Measurements from ENCODE around the gene KIF2C.
"Not testable (repeated sequence)": the region's sequence is repeated elsewhere in the genome, so short reads cannot be mapped to it uniquely, and the experiment has no call there.

The KIF2C gene

GRCh38 chr1:44739307-44740178, at the start of gene KIF2C:
Gene KIF2C, plus strand, starts transcription at chr1:44739837. Its CDS starts 96 bp downstream, at chr1:44739933.
- Histone ChIP-seq H3K4me3 (ENCODE audit: low read depth in 1 of 2, low read length in 2 of 2) (peak within 1 kb of the TSS; percentile 80 to 87), H3K4me1 (ENCODE audit: control insufficient read depth in 1 of 2, insufficient read depth in 2 of 2, low read length in 2 of 2) (peaks cover 10 to 14% of the 10 kb centered on the region in 2 donors), H3K9ac (ENCODE audit: low read depth in 1 of 2, low read length in 2 of 2) (peak within 1 kb of the TSS; percentile 79 to 90), H3K9me3 (ENCODE audit: control insufficient read depth in 1 of 2, low read length in 2 of 2) (no peaks in the 10 kb centered on the region), H3K27me3 (ENCODE audit: control insufficient read depth in 1 of 2, insufficient read depth in 2 of 2, low read length in 2 of 2) (no peaks in the 10 kb centered on the region), H3K27ac (ENCODE audit: low read depth, low read length) (peak within 1 kb of the TSS; percentile 67), H3K36me3 (ENCODE audit: control insufficient read depth in 1 of 2, insufficient read depth in 2 of 2, low read length in 2 of 2) (peaks cover 0 to 4% of the 10 kb centered on the region in 2 donors)

DNA sequence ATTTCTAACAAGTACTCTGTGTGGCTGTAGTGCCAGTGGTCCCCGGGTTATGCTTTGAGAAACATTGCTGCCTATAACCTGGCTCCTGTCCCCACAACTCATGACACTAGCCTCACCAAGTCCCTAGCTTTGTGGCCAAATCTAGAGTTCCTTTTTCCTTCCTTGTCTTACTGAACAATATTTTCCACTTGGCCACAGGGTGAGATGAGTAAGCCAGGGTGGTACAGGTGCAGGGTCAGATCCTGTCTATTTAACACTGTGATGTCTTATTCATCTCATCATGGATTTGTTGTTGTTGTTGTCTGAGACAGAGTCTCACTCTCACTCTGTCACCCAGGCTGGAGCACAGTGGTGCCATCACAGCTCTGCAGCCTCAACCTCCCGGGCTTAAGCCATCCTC, 46.5 kb upstream of the KIF2C start:
- Histone ChIP-seq H3K9ac (ENCODE audit: low read depth in 1 of 2, low read length in 2 of 2) (no peak overlapping the region), H3K4me1 (ENCODE audit: control insufficient read depth in 1 of 2, insufficient read depth in 2 of 2, low read length in 2 of 2) (peaks cover 0 to 4% of the 10 kb centered on the region in 2 donors), H3K27me3 (ENCODE audit: control insufficient read depth in 1 of 2, insufficient read depth in 2 of 2, low read length in 2 of 2) (no peaks in the 10 kb centered on the region), H3K36me3 (ENCODE audit: control insufficient read depth in 1 of 2, insufficient read depth in 2 of 2, low read length in 2 of 2) (no peaks in the 10 kb centered on the region), H3K27ac (ENCODE audit: low read depth, low read length) (no peak overlapping the region), H3K4me3 (ENCODE audit: low read depth in 1 of 2, low read length in 2 of 2) (no peak overlapping the region), H3K9me3 (ENCODE audit: control insufficient read depth in 1 of 2, low read length in 2 of 2) (no peaks in the 10 kb centered on the region)

- no peaks in the 10 kb centered on the region for H3K9me3 ChIP-seq (ENCODE audit: control insufficient read depth in 1 of 2, low read length in 2 of 2)
- no peaks in the 10 kb centered on the region for H3K27me3 ChIP-seq (ENCODE audit: control insufficient read depth in 1 of 2, insufficient read depth in 2 of 2, low read length in 2 of 2)
- no peak overlapping the region for H3K4me3 ChIP-seq (ENCODE audit: low read depth in 1 of 2, low read length in 2 of 2)
- no peak overlapping the region for H3K9ac ChIP-seq (ENCODE audit: low read depth in 1 of 2, low read length in 2 of 2)
- peaks cover 0 to 2% of the 10 kb centered on the region in 2 donors for H3K4me1 ChIP-seq (ENCODE audit: control insufficient read depth in 1 of 2, insufficient read depth in 2 of 2, low read length in 2 of 2)
- H3K36me3 ChIP-seq (ENCODE audit: control insufficient read depth in 1 of 2, insufficient read depth in 2 of 2, low read length in 2 of 2): no peaks in the 10 kb centered on the region
- H3K27ac ChIP-seq (ENCODE audit: low read depth, low read length): no peak overlapping the region
Measured at GRCh38 chr1:44693900-44694299, 45.7 kb upstream of the KIF2C start.

- Histone ChIP-seq H3K4me1 (ENCODE audit: control insufficient read depth in 1 of 2, insufficient read depth in 2 of 2, low read length in 2 of 2) (no peaks in the 10 kb centered on the region), H3K36me3 (ENCODE audit: control insufficient read depth in 1 of 2, insufficient read depth in 2 of 2, low read length in 2 of 2) (no peaks in the 10 kb centered on the region), H3K4me3 (ENCODE audit: low read depth in 1 of 2, low read length in 2 of 2) (no peak overlapping the region), H3K27ac (ENCODE audit: low read depth, low read length) (no peak overlapping the region), H3K27me3 (ENCODE audit: control insufficient read depth in 1 of 2, insufficient read depth in 2 of 2, low read length in 2 of 2) (no peaks in the 10 kb centered on the region), H3K9me3 (ENCODE audit: control insufficient read depth in 1 of 2, low read length in 2 of 2) (no peaks in the 10 kb centered on the region), H3K9ac (ENCODE audit: low read depth in 1 of 2, low read length in 2 of 2) (no peak overlapping the region)
Measured at GRCh38 chr1:44694863-44695478, 44.7 kb upstream of the KIF2C start.

GRCh38 chr1:44695671-44696070, 44.0 kb upstream of the KIF2C start:
- H3K27me3 ChIP-seq (ENCODE audit: control insufficient read depth in 1 of 2, insufficient read depth in 2 of 2, low read length in 2 of 2): no peaks in the 10 kb centered on the region
- H3K36me3 ChIP-seq (ENCODE audit: control insufficient read depth in 1 of 2, insufficient read depth in 2 of 2, low read length in 2 of 2): no peaks in the 10 kb centered on the region
- no peaks in the 10 kb centered on the region for H3K9me3 ChIP-seq (ENCODE audit: control insufficient read depth in 1 of 2, low read length in 2 of 2)
- H3K27ac ChIP-seq (ENCODE audit: low read depth, low read length): no peak overlapping the region
- H3K9ac ChIP-seq (ENCODE audit: low read depth in 1 of 2, low read length in 2 of 2): no peak overlapping the region
- no peaks in the 10 kb centered on the region for H3K4me1 ChIP-seq (ENCODE audit: control insufficient read depth in 1 of 2, insufficient read depth in 2 of 2, low read length in 2 of 2)
- H3K4me3 ChIP-seq (ENCODE audit: low read depth in 1 of 2, low read length in 2 of 2): no peak overlapping the region

DNA sequence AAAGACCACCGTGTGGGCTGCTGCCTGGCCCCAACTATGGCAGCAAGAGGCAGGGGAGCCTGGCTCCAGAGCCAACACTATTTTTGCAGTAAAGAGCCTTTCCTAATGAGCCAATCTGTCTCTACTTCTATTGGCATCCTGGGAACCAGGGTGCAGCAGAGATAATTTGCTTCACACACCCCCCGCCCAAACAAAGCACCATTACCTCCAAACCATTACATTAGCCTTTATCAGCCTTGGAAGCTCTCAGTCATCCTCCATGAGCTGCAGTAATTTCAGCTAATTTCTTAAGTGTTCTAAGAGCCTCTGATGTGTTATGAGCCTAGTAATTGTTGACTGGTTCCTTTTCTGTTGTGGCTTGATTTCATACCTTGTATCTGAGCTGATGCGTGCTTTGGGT, 43.5 kb upstream of the KIF2C start:
- Histone ChIP-seq H3K9ac (ENCODE audit: low read depth in 1 of 2, low read length in 2 of 2) (no peak overlapping the region), H3K9me3 (ENCODE audit: control insufficient read depth in 1 of 2, low read length in 2 of 2) (no peaks in the 10 kb centered on the region), H3K27me3 (ENCODE audit: control insufficient read depth in 1 of 2, insufficient read depth in 2 of 2, low read length in 2 of 2) (no peaks in the 10 kb centered on the region)

DNA sequence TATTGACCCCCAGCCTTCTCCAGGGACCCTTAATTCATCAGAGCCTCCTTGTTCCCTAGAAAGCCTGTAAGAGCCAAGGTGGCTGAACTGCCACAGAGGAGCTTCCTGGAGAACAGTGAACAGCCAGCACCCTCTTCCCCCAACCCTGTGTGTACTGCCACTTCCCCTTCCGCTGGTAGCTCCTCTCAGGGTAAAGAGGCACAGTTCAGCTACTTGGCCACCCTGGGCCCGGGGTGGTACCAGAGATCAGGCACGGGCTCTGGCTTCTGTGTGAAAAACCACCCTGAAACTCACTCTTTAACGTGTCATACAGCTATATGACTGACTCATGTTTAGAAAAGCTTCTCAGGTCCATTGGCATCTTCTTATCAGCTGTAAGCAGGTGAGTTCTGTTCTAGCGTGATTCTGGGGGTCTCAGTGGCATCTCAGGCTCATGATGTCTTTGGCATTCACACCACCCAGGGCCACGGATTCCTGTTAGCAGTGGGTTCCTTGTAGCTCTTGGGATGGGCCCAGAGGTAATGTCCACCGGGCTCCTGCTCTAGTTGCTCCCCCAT, 42.8 kb upstream of the KIF2C start:
- no peak overlapping the region for H3K27ac ChIP-seq (ENCODE audit: low read depth, low read length)
- H3K36me3 ChIP-seq (ENCODE audit: control insufficient read depth in 1 of 2, insufficient read depth in 2 of 2, low read length in 2 of 2): no peaks in the 10 kb centered on the region
- H3K27me3 ChIP-seq (ENCODE audit: control insufficient read depth in 1 of 2, insufficient read depth in 2 of 2, low read length in 2 of 2): no peaks in the 10 kb centered on the region
- no peak overlapping the region for H3K4me3 ChIP-seq (ENCODE audit: low read depth in 1 of 2, low read length in 2 of 2)
- peaks cover 0 to 3% of the 10 kb centered on the region in 2 donors for H3K4me1 ChIP-seq (ENCODE audit: control insufficient read depth in 1 of 2, insufficient read depth in 2 of 2, low read length in 2 of 2)
- no peak overlapping the region for H3K9ac ChIP-seq (ENCODE audit: low read depth in 1 of 2, low read length in 2 of 2)
- H3K9me3 ChIP-seq (ENCODE audit: control insufficient read depth in 1 of 2, low read length in 2 of 2): no peaks in the 10 kb centered on the region

More for the DNA sequence above, 43.5 kb upstream of the KIF2C start:
- Histone ChIP-seq H3K4me3 (ENCODE audit: low read depth in 1 of 2, low read length in 2 of 2) (no peak overlapping the region), H3K4me1 (ENCODE audit: control insufficient read depth in 1 of 2, insufficient read depth in 2 of 2, low read length in 2 of 2) (no peaks in the 10 kb centered on the region), H3K36me3 (ENCODE audit: control insufficient read depth in 1 of 2, insufficient read depth in 2 of 2, low read length in 2 of 2) (no peaks in the 10 kb centered on the region), H3K27ac (ENCODE audit: low read depth, low read length) (no peak overlapping the region)

GRCh38 chr1:44698138-44698537, 41.5 kb upstream of the KIF2C start:
- Histone ChIP-seq H3K4me1 (ENCODE audit: control insufficient read depth in 1 of 2, insufficient read depth in 2 of 2, low read length in 2 of 2) (peaks cover 0 to 6% of the 10 kb centered on the region in 2 donors), H3K27ac (ENCODE audit: low read depth, low read length) (no peak overlapping the region), H3K4me3 (ENCODE audit: low read depth in 1 of 2, low read length in 2 of 2) (no peak overlapping the region), H3K9me3 (ENCODE audit: control insufficient read depth in 1 of 2, low read length in 2 of 2) (no peaks in the 10 kb centered on the region), H3K9ac (ENCODE audit: low read depth in 1 of 2, low read length in 2 of 2) (no peak overlapping the region), H3K36me3 (ENCODE audit: control insufficient read depth in 1 of 2, insufficient read depth in 2 of 2, low read length in 2 of 2) (no peaks in the 10 kb centered on the region), H3K27me3 (ENCODE audit: control insufficient read depth in 1 of 2, insufficient read depth in 2 of 2, low read length in 2 of 2) (no peaks in the 10 kb centered on the region)

DNA sequence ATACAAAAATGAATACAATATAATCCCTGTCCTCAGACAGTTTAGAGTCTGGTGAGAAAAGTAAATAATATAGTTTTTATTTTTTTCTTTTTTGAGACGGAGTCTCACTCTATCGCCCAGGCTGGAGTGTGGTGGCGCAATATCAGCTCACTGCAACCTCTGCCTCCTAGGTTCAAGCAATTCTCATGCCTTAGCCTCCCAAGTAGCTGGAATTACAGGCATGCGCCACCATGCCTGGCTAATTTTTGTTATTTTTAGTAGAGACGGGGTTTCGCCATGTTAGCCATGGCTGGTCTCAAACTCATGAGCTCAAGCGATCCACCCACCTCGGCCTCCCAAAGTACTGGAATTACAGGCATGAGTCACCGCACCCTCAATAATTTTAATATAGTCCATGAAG, 40.3 kb upstream of the KIF2C start:
- not testable (repeated sequence) for H3K27ac ChIP-seq (ENCODE audit: low read depth, low read length); H3K4me3 ChIP-seq (ENCODE audit: low read depth in 1 of 2, low read length in 2 of 2); H3K9me3 ChIP-seq (ENCODE audit: control insufficient read depth in 1 of 2, low read length in 2 of 2); H3K27me3 ChIP-seq (ENCODE audit: control insufficient read depth in 1 of 2, insufficient read depth in 2 of 2, low read length in 2 of 2); H3K9ac ChIP-seq (ENCODE audit: low read depth in 1 of 2, low read length in 2 of 2); H3K4me1 ChIP-seq (ENCODE audit: control insufficient read depth in 1 of 2, insufficient read depth in 2 of 2, low read length in 2 of 2); H3K36me3 ChIP-seq (ENCODE audit: control insufficient read depth in 1 of 2, insufficient read depth in 2 of 2, low read length in 2 of 2)

DNA sequence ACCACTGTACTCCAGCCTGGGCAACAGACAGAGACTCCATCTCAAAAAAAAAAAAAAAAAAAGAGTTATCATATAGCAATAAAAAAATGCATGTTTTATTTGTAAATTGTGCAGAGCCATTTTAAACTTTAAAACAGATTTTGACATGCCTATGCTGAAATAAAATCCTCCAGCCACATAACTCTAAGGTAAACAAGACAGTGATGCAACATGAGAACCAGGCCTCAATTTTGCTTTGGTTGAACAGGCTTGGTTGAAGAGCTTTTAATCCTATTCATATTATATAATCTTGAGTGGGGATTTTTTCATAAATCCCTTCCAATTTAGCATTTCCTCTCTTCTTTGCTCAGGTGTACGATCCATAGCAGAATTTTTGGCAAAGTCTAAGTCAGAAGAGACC, 39.1 kb upstream of the KIF2C start:
- Histone ChIP-seq H3K9ac (ENCODE audit: low read depth in 1 of 2, low read length in 2 of 2) (no peak overlapping the region), H3K4me1 (ENCODE audit: control insufficient read depth in 1 of 2, insufficient read depth in 2 of 2, low read length in 2 of 2) (peaks cover 0 to 6% of the 10 kb centered on the region in 2 donors), H3K4me3 (ENCODE audit: low read depth in 1 of 2, low read length in 2 of 2) (no peak overlapping the region), H3K27me3 (ENCODE audit: control insufficient read depth in 1 of 2, insufficient read depth in 2 of 2, low read length in 2 of 2) (no peaks in the 10 kb centered on the region), H3K9me3 (ENCODE audit: control insufficient read depth in 1 of 2, low read length in 2 of 2) (no peaks in the 10 kb centered on the region), H3K27ac (ENCODE audit: low read depth, low read length) (no peak overlapping the region), H3K36me3 (ENCODE audit: control insufficient read depth in 1 of 2, insufficient read depth in 2 of 2, low read length in 2 of 2) (no peaks in the 10 kb centered on the region)
